ENCODE results near the gene COL1A1.

COL1A1 gene

DNA sequence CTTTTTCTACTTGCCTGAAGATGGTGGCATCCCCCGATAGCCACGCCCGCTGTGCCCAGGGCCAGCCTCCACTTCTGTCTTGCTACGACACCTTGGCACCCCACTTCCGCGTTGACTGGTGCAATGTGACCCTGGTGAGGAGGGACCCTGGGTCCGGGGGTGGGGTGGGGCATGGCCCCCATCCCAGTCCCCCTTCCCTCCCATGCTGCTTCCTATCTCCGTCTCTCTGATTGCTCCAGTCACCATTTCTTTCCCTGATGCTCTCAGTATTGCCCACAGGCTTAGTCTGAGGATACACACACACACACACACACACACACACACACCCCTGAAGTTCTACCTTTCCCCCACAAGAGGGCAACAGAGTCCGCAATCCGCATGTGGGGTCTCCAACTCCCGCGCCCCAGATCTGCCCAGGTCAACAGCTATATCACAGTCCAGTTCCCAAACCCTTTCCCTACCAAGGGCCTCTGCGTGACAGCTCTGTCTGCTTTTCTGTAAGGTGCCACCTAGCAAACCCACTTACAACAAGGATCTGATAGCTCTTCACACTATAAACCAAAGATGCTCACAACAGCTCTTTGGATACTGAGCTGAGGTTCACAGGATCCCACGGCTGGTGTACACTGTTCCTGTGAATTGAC is 32.2 kb downstream of the COL1A1 start:
- H3K36me3 ChIP-seq: peaks cover 5 to 14% (median 7%) of the 10 kb centered on the region in 3 donors
- H3K9me3 ChIP-seq: no peaks in the 10 kb centered on the region
- H3K4me3 ChIP-seq: no peak overlapping the region
- H3K27me3 ChIP-seq: no peaks in the 10 kb centered on the region
- peaks cover 0 to 68% (median 55%) of the 10 kb centered on the region in 4 donors for H3K4me1 ChIP-seq
- TF ChIP-seq, protein P1, sequence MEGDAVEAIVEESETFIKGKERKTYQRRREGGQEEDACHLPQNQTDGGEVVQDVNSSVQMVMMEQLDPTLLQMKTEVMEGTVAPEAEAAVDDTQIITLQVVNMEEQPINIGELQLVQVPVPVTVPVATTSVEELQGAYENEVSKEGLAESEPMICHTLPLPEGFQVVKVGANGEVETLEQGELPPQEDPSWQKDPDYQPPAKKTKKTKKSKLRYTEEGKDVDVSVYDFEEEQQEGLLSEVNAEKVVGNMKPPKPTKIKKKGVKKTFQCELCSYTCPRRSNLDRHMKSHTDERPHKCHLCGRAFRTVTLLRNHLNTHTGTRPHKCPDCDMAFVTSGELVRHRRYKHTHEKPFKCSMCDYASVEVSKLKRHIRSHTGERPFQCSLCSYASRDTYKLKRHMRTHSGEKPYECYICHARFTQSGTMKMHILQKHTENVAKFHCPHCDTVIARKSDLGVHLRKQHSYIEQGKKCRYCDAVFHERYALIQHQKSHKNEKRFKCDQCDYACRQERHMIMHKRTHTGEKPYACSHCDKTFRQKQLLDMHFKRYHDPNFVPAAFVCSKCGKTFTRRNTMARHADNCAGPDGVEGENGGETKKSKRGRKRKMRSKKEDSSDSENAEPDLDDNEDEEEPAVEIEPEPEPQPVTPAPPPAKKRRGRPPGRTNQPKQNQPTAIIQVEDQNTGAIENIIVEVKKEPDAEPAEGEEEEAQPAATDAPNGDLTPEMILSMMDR (IDR thresholded peaks at IDR 0.05): peak; percentile 66 to 96
- no peak for DNase-seq
- intact Hi-C loops (cut with DNase I; ENCODE audit: low total_unique reads): loop anchor here (10.0 kb wide), 1 partner anchor 54 kb away; no protein-coding TSS in a partner anchor
- H3K27ac ChIP-seq: peak overlapping the region; percentile 98 to 99

DNA sequence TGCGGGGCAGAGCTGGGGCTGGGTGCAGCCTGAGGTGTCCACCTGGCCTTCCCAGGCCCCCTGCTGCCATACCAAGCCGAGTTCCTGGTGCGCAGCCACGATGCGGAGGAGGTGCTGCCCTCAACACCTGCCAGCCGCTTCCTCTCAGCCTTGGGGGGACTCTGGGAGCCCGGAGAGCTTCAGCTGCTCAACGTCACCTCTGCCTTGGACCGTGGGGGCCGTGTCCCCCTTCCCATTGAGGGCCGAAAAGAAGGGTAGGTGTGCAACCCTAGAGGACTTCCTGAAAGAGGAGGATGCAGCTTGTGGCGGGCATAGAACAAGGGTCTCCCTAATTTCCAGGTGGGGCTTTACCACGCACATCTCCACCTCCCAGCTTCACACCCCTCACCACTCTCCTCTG is 33.1 kb downstream of the COL1A1 start:
- peak overlapping the region; percentile 52 to 60 for H3K4me3 ChIP-seq
- peaks cover 0 to 67% (median 53%) of the 10 kb centered on the region in 4 donors for H3K4me1 ChIP-seq
- intact Hi-C loops (cut with DNase I; ENCODE audit: low total_unique reads): loop anchor here (10.0 kb wide), 1 partner anchor 54 kb away; no protein-coding TSS in a partner anchor
- TF ChIP-seq, protein P1 (IDR thresholded peaks at IDR 0.05): no peak
- peaks cover 5 to 14% (median 7%) of the 10 kb centered on the region in 3 donors for H3K36me3 ChIP-seq
- DNase-seq: no peak
- no peaks in the 10 kb centered on the region for H3K27me3 ChIP-seq
- no peaks in the 10 kb centered on the region for H3K9me3 ChIP-seq
- H3K27ac ChIP-seq: peak overlapping the region; percentile 98 to 99

DNA sequence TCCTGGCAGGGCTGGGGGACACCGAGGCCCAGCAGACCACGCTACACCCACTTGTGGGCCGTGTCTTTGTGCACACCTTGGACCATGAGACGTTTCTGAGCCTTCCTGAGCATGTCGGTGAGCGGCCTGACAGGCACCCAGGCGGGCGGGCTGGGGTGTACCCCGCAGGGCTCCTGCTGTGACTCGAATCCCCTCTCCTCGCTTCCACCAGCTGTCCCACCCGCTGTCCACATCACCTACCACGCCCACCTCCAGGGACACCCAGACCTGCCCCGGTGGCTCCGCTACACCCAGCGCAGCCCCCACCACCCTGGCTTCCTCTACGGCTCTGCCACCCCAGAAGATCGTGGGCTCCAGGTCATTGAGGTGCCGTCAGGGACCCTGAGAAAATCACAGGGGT is 34.1 kb downstream of the COL1A1 start:
- no peak for DNase-seq
- Histone ChIP-seq H3K9me3 (no peaks in the 10 kb centered on the region), H3K4me3 (peak overlapping the region; percentile 52 to 60), H3K4me1 (peaks cover 0 to 60% (median 47%) of the 10 kb centered on the region in 4 donors), H3K27ac (peak overlapping the region; percentile 98 to 99), H3K36me3 (peaks cover 5 to 14% (median 7%) of the 10 kb centered on the region in 3 donors), H3K27me3 (no peaks in the 10 kb centered on the region)
- TF ChIP-seq, protein P1 (IDR thresholded peaks at IDR 0.05): no peak
- intact Hi-C loops (cut with DNase I; ENCODE audit: low total_unique reads): loop anchor here (10.0 kb wide), 1 partner anchor 53 kb away; no protein-coding TSS in a partner anchor

DNA sequence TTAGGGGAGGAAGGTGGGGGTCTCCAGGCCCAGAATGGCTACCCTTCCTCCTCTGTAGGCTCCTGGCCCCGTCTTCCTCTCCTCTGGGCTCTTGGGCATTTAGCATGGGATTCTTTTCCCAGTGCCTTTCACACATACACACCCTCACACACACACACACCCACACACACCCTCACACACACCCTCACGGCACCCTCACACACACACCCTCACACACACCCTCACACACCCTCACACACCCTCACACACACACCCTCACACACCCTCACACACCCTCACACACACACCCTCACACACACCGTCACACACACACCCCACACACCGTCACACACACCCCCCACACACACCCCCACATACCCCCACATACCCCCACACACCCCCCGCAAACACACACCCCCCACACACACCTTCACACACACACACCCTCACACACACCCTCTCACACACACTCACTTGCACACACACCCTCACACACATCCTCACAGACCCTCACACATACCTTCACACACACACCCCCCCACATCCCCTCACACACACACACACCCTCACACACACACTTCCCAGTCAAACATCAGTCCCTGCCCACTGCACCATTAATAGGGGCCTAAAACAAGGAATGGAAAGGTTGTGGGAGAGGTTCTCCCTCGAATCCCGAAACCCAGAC is 34.8 kb downstream of the COL1A1 start:
- H3K27me3 ChIP-seq: no peaks in the 10 kb centered on the region
- H3K27ac ChIP-seq: peak overlapping the region; percentile 98 to 99
- peaks cover under 1 to 14% (median 5%) of the 10 kb centered on the region in 3 donors for H3K36me3 ChIP-seq
- peak overlapping the region; percentile 52 to 60 for H3K4me3 ChIP-seq
- no peak for DNase-seq
- TF ChIP-seq, protein P1 (IDR thresholded peaks at IDR 0.05): no peak
- H3K9me3 ChIP-seq: no peaks in the 10 kb centered on the region
- H3K4me1 ChIP-seq: peaks cover 0 to 64% (median 51%) of the 10 kb centered on the region in 4 donors
- intact Hi-C loops (cut with DNase I; ENCODE audit: low total_unique reads): loop anchor here (10.0 kb wide), 1 partner anchor 52 kb away; no protein-coding TSS in a partner anchor

DNA sequence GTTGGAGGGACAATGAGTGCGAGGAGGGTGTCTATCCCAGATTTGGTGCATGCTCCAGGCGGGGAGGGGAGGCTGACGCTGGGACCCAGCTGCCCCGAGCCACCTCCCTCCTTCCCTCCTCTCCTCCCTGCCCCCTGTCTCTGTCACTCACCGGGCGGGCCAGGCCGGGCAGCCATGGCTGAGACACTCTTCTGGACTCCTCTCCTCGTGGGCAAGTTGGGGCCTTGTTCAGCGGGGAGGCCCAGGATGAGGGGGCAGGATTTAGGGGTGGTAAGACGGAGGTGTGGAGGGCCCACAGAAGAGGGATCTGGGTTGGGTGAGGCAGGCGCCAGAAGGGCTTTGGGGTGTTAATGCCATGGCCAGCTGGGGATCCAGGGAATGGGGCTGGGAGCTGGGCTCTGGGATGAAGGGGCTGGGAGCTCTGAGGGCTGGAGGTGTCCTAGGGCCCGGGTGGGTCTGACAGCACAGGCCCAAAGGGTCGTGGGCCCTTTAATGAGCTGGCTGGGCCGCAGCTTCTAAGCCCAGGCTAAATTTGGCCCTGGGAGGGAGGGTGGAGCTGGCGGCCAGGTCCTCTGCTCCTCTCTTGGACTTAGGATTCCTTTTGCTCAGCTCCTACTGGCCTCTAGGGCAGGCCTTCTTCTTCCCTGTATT is 35.4 kb downstream of the COL1A1 start, which contains the start of gene SGCA:
Gene SGCA, plus strand, starts transcription at position 139 of the 651 bp plus-strand sequence. Its CDS starts 36 bp downstream, at position 175.
- Histone ChIP-seq H3K9me3 (no peaks in the 10 kb centered on the region), H3K36me3 (peaks cover 0 to 13% (median 5%) of the 10 kb centered on the region in 3 donors), H3K27me3 (no peaks in the 10 kb centered on the region), H3K4me3 (peak within 1 kb of the TSS; percentile 52 to 60), H3K27ac (peak within 1 kb of the TSS; percentile 98 to 99), H3K4me1 (peaks cover 0 to 66% (median 52%) of the 10 kb centered on the region in 4 donors)
- TF ChIP-seq, protein P1 (IDR thresholded peaks at IDR 0.05): peak; percentile 9 to 39
- intact Hi-C loops (cut with DNase I; ENCODE audit: low total_unique reads): loop anchor here (10.0 kb wide), 1 partner anchor 51 kb away; no protein-coding TSS in a partner anchor
- DNase-seq: peak in 1 of 2 donors; percentile 88

All from tibial artery (tissue), 4 donors.